SJCRH30 (cell line): ENCODE results near the gene DRP2. TPM values are rescaled to one million over a fixed set of nuclear protein-coding genes. Genes with fewer than 3 reads are reported as not detected.
"Not testable (repeated sequence)": the region's sequence is repeated elsewhere in the genome, so short reads cannot be mapped to it uniquely, and the experiment has no call there.

Source experiments
- DNase-seq, 2 experiments: peaks; one replicate each; pipeline ENCODE4 v3.0.0-alpha.2; 2015 to 2020
- H3K27ac ChIP-seq: fragments of 250-450 bp; sonication (Bioruptor Pico); 2 replicates; pipeline ENCODE4 v1.5.1; 2020; ENCODE audit warnings: mild to moderate bottlenecking, moderate library complexity
- H3K27me3 ChIP-seq: fragments of 250-450 bp; sonication (Bioruptor Pico); 2 replicates; pipeline ENCODE4 v1.5.1; 2020; ENCODE audit warnings: mild to moderate bottlenecking, moderate library complexity
- H3K36me3 ChIP-seq: fragments of 250-450 bp; sonication (Bioruptor Pico); 2 replicates; pipeline ENCODE4 v1.5.1; 2020; ENCODE audit warnings: mild to moderate bottlenecking, moderate library complexity
- H3K4me1 ChIP-seq: fragments of 250-450 bp; sonication (Bioruptor Pico); 2 replicates; pipeline ENCODE4 v1.5.1; 2020; ENCODE audit warnings: mild to moderate bottlenecking, moderate library complexity
- H3K4me3 ChIP-seq: fragments of 250-450 bp; sonication (Bioruptor Pico); 2 replicates; pipeline ENCODE4 v1.5.1; 2020; ENCODE audit warnings: mild to moderate bottlenecking, moderate library complexity
- H3K9me3 ChIP-seq: fragments of 250-450 bp; sonication (Bioruptor Pico); replicated peaks from 2 replicates; pipeline ENCODE4 v1.5.1; 2020; ENCODE audit warnings: mild to moderate bottlenecking, moderate library complexity
- total RNA-seq: library from RNA; depleted of rRNA; stranded (reverse); fragments of >200 nt; shearing (Covaris generic); gene quantifications from 2 replicates; pipeline ENCODE4 v1.2.3, GENCODE V29; 2014; rRNA removed

The DRP2 gene
- total RNA-seq, 1 experiment from 2014 or later = 3.4 TPM

DNA sequence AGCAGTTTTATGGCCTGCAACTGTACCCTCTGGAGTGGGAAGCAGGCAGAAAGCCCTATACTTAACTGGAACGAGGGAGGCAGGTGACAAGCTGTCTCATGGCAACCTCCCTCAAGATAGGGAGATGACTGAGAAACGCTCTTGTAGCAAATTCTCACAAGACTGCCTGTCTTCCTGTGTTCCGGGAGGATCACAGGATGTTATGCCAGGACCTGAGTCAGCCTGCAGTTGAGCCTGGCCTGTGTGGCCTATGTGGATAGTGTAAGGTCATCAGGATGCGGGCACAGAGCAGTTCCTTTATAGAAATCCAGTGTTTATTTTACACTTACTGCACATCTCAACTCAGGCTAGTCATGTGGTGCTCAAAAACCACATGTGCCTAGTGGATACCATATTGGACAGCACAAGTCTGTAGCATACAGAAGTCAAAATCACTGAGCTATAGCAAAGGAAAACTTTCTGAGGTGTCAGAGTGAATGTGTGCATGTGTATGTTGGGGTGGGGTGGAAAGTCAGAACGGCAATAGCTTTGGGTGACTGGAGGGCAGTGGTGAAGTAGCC is 46.4 kb downstream of the DRP2 start:
- H3K9me3 ChIP-seq = no peaks in the 10 kb centered on the region
- H3K4me1 ChIP-seq = no peaks in the 10 kb centered on the region
- no peak overlapping the region for H3K4me3 ChIP-seq
- DNase-seq = no peak
- no peak overlapping the region for H3K27ac ChIP-seq
- no peaks in the 10 kb centered on the region for H3K27me3 ChIP-seq
- H3K36me3 ChIP-seq = no peaks in the 10 kb centered on the region

- H3K4me3 ChIP-seq = no peak overlapping the region
- no peaks in the 10 kb centered on the region for H3K36me3 ChIP-seq
- no peaks in the 10 kb centered on the region for H3K4me1 ChIP-seq
- no peaks in the 10 kb centered on the region for H3K9me3 ChIP-seq
- no peak overlapping the region for H3K27ac ChIP-seq
- no peaks in the 10 kb centered on the region for H3K27me3 ChIP-seq
- no peak for DNase-seq
Observed at GRCh38 chrX:101274198-101274597, 54.6 kb downstream of the DRP2 start.

DNA sequence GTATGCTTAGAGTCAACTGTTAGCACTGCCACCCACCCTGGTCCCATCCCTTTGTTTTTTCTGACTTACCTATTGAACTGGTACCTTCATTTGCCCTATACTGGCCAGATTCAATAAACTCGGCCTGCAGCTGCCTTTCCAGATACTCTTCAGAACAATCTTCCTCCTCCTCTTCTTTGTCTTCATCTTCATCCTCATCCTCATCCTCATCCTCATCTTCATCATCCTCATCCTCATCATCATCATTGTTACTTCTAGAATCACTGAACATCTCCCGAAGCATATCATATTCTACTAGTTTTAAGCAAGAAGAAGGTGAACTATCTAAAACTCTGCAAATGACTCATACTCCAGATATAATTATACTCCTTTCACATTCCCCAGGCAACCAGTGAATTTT is 56.7 kb downstream of the DRP2 start:
- no peak overlapping the region for H3K27ac ChIP-seq
- no peaks in the 10 kb centered on the region for H3K27me3 ChIP-seq
- no peaks in the 10 kb centered on the region for H3K4me1 ChIP-seq
- H3K36me3 ChIP-seq = no peaks in the 10 kb centered on the region
- DNase-seq = no peak
- no peak overlapping the region for H3K4me3 ChIP-seq
- H3K9me3 ChIP-seq = no peaks in the 10 kb centered on the region

DNA sequence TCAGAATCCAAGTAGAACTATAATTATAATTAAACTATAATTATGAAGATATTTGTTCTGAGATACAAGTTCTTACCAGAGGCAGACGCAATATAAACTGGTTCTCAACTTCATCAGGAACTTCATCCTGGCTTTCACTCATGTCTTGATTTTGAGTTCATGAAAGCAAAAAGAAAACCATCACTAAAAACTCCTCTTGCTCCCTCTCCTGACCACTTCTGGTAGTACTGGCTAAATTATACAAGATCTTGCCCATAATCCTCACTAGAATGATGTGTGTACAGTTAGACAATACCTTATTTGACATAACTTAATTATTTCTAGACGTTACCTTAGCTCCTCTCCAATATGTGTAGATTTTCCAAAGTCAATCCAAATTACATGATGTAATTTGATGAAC is 67.8 kb downstream of the DRP2 start:
- Histone ChIP-seq H3K27ac (no peak overlapping the region), H3K4me1 (no peaks in the 10 kb centered on the region), H3K36me3 (no peaks in the 10 kb centered on the region), H3K9me3 (no peaks in the 10 kb centered on the region), H3K4me3 (no peak overlapping the region), H3K27me3 (no peaks in the 10 kb centered on the region)
- peak; percentile 5 to 71 for DNase-seq

DNA sequence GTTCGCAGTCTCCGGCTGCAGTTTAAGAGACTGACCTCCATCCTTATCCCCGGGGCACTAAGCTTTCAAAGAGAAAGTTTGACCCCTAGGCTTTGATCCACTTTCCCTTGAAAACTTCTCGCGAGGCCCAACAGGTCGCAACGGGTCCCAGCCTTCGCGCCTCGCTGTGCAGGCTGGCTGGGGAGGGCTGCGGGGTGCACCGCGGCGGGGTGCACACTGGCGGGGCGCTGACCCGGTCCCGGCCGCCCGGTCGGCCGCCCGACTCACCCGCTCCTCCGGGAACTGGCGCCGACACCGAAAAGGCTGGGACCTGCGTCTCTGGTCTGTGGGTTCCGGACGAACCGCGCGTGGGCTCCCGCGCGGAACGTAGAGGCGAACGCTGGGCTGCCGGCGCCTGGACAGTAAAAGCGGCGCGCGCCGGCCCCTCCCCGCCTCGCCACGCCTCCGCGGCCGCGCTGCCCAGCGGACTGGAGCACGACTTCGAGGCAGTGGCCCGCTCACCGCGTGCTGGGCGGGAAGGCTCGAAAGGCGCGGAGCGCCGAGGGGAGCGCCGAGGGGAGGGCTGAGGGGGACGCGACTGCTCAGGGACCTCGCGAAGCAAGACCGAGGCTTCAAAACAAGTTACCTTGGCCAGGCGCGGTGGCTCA is 71.5 kb downstream of the DRP2 start, which contains the start of gene TAF7L:
Gene TAF7L, minus strand, starts transcription at position 378 of the 647 bp plus-strand sequence. CDS start 3,791 bp downstream, outside the sequence.
- Histone ChIP-seq H3K27me3 (no peaks in the 10 kb centered on the region), H3K4me1 (no peaks in the 10 kb centered on the region), H3K4me3 (no peak within 1 kb of the TSS), H3K36me3 (no peaks in the 10 kb centered on the region), H3K9me3 (no peaks in the 10 kb centered on the region), H3K27ac (no peak within 1 kb of the TSS)
- DNase-seq = no peak

GRCh38 chrX:101295603-101296002 is 76.0 kb downstream of the DRP2 start:
- not testable (repeated sequence) for H3K27me3 ChIP-seq, H3K4me1 ChIP-seq, H3K36me3 ChIP-seq, DNase-seq, H3K27ac ChIP-seq, H3K9me3 ChIP-seq, H3K4me3 ChIP-seq

- no peaks in the 10 kb centered on the region for H3K9me3 ChIP-seq
- H3K4me1 ChIP-seq = no peaks in the 10 kb centered on the region
- no peaks in the 10 kb centered on the region for H3K27me3 ChIP-seq
- H3K4me3 ChIP-seq = no peak overlapping the region
- no peak overlapping the region for H3K27ac ChIP-seq
- no peak for DNase-seq
- H3K36me3 ChIP-seq = no peaks in the 10 kb centered on the region
Observed at GRCh38 chrX:101303790-101304189, 84.2 kb downstream of the DRP2 start.

Other genes with a start within 250 kb of the DRP2 start
- gene TRMT2B, start 167.7 kb upstream of the DRP2 start, total RNA-seq = 15.4 and 16.4 TPM in 2 replicates
- 0.10 and 0.13 TPM in 2 replicates for gene TMEM35A, start 140.9 kb upstream of the DRP2 start, total RNA-seq
- 39.8 and 48.4 TPM in 2 replicates for gene CENPI, start 121.6 kb upstream of the DRP2 start, total RNA-seq
- gene TAF7L, start 71.5 kb downstream of the DRP2 start, total RNA-seq = 0.10 and 0.13 TPM in 2 replicates
- gene TIMM8A, start 129.0 kb downstream of the DRP2 start, total RNA-seq = 20.5 and 21.0 TPM in 2 replicates
- 0.05 TPM in 1 of 2 replicates, not detected in the other for gene BTK, start 166.4 kb downstream of the DRP2 start, total RNA-seq
- 3,964 and 4,118 TPM in 2 replicates for gene RPL36A, start 171.2 kb downstream of the DRP2 start, total RNA-seq
- gene GLA, start 188.1 kb downstream of the DRP2 start, total RNA-seq = 55.9 and 58.5 TPM in 2 replicates
- gene HNRNPH2, start 188.4 kb downstream of the DRP2 start, total RNA-seq = 82.4 and 83.3 TPM in 2 replicates